NCI-H1436 (cell line): ENCODE results near the gene CNTNAP2.
"Not testable (repeated sequence)": the region's sequence is repeated elsewhere in the genome, so short reads cannot be mapped to it uniquely, and the experiment has no call there.

Source experiments
- DNase-seq: peaks from one replicate; lab custom pipeline; 2025; lab: John Stamatoyannopoulos, UW

Gene CNTNAP2

GRCh38 chr7:147103224-147103623 is 986.6 kb downstream of the CNTNAP2 start:
- no peak for DNase-seq

- DNase-seq = no peak
These were observed 990.1 kb downstream of the CNTNAP2 start for GRCh38 chr7:147106746-147107145.

- DNase-seq = not testable (repeated sequence)
These were observed 997.9 kb downstream of the CNTNAP2 start for GRCh38 chr7:147114525-147114924.

GRCh38 chr7:147136352-147136751 is 1019.8 kb downstream of the CNTNAP2 start:
- no peak for DNase-seq

GRCh38 chr7:147145194-147145593 is 1028.6 kb downstream of the CNTNAP2 start:
- DNase-seq = no peak

- DNase-seq = no peak
These were observed 1029.6 kb downstream of the CNTNAP2 start for GRCh38 chr7:147146169-147146568.

GRCh38 chr7:147151661-147152060 is 1035.1 kb downstream of the CNTNAP2 start:
- DNase-seq = no peak

- no peak for DNase-seq
These were observed 1037.0 kb downstream of the CNTNAP2 start for GRCh38 chr7:147153571-147153970.

GRCh38 chr7:147161405-147161804 is 1044.8 kb downstream of the CNTNAP2 start:
- DNase-seq = no peak

GRCh38 chr7:147170341-147171012 is 1053.9 kb downstream of the CNTNAP2 start:
- no peak for DNase-seq

- DNase-seq = no peak
These were observed 1054.4 kb downstream of the CNTNAP2 start for GRCh38 chr7:147171013-147171391.

- DNase-seq = no peak
These were observed 1057.3 kb downstream of the CNTNAP2 start for GRCh38 chr7:147173883-147174282.

- no peak for DNase-seq
These were observed 1066.3 kb downstream of the CNTNAP2 start for GRCh38 chr7:147182874-147183273.

- DNase-seq = no peak
These were observed 1066.7 kb downstream of the CNTNAP2 start for GRCh38 chr7:147183276-147183675.

GRCh38 chr7:147188467-147188866 is 1071.9 kb downstream of the CNTNAP2 start:
- no peak for DNase-seq

- no peak for DNase-seq
These were observed 1076.9 kb downstream of the CNTNAP2 start for GRCh38 chr7:147193476-147193875.

- no peak for DNase-seq
These were observed 1079.9 kb downstream of the CNTNAP2 start for GRCh38 chr7:147196481-147196880.

GRCh38 chr7:147197006-147197405 is 1080.4 kb downstream of the CNTNAP2 start:
- DNase-seq = peak; percentile 19

- no peak for DNase-seq
These were observed 1083.3 kb downstream of the CNTNAP2 start for GRCh38 chr7:147199868-147200267.

GRCh38 chr7:147207988-147208387 is 1091.4 kb downstream of the CNTNAP2 start:
- no peak for DNase-seq

- DNase-seq = no peak
These were observed 1114.7 kb downstream of the CNTNAP2 start for GRCh38 chr7:147231275-147231674.

GRCh38 chr7:147235645-147236382 is 1119.2 kb downstream of the CNTNAP2 start:
- DNase-seq = no peak

GRCh38 chr7:147240468-147240867 is 1123.9 kb downstream of the CNTNAP2 start:
- no peak for DNase-seq

- DNase-seq = no peak
These were observed 1128.7 kb downstream of the CNTNAP2 start for GRCh38 chr7:147245274-147245673.
